Mucosa of rectum (tissue), 2 donors: ENCODE data around the gene RAB11FIP4.

ENCODE experiments used
- H3K27ac ChIP-seq, 2 donors: one replicate each; pipeline ENCODE4 v1.7.0; 2013; ENCODE audit warnings: inconsistent platforms in 2 of 2, low read depth in 2 of 2, low read length in 2 of 2
- H3K27me3 ChIP-seq, 2 donors: one replicate each; pipeline ENCODE4 v1.7.0; 2013; ENCODE audit warnings: low read length in 2 of 2; ENCODE audit not compliant: control insufficient read depth in 2 of 2, insufficient read depth in 2 of 2
- H3K36me3 ChIP-seq, 2 donors: one replicate each; pipeline ENCODE4 v1.7.0; 2013; ENCODE audit warnings: low read length in 2 of 2; ENCODE audit not compliant: control insufficient read depth in 2 of 2, insufficient read depth in 2 of 2
- H3K4me1 ChIP-seq, 2 donors: one replicate each; pipeline ENCODE4 v1.7.0; 2013; ENCODE audit warnings: low read length in 2 of 2, mild to moderate bottlenecking in 1 of 2; ENCODE audit not compliant: control insufficient read depth in 2 of 2, insufficient read depth in 2 of 2
- H3K4me3 ChIP-seq, 2 donors: one replicate each; pipeline ENCODE4 v1.7.0; 2013; ENCODE audit warnings: low read length in 2 of 2
- H3K9ac ChIP-seq, 2 donors: one replicate each; pipeline ENCODE4 v1.7.0; 2013; ENCODE audit warnings: low read length in 2 of 2, low read depth in 1 of 2, mild to moderate bottlenecking in 1 of 2
- H3K9me3 ChIP-seq, 2 donors: one replicate each; pipeline ENCODE4 v1.7.0; 2013; ENCODE audit warnings: low read length in 2 of 2; ENCODE audit not compliant: control insufficient read depth in 2 of 2
- donor health status: healthy.
- donor health status: Normal muscosa, but diverticular disease.

The RAB11FIP4 gene

DNA sequence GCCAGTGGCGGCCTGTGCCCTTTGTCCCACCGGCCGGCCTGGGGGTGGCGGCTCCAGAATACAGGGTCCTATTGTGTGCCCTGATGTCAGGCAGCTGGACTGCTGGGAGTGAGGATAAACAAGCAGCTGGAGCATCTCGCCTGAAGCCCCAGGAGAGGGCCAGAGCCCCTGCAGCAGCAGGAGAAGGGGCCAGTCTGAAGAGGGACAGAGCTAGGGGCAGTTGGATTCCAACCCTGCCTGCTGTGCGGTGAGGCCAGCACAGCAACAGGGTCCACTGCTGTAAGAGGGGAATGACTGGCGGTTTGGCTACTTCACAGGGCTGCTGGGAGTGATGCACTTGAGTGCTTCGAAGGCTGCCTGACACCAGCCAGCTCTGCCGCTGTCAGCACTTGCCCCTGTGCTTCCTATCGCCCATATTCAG, 25.0 kb downstream of the RAB11FIP4 start:
- Histone ChIP-seq H3K4me3 (no peak overlapping the region), H3K4me1 (no peaks in the 10 kb centered on the region), H3K27me3 (no peaks in the 10 kb centered on the region), H3K9ac (no peak overlapping the region), H3K36me3 (no peaks in the 10 kb centered on the region), H3K27ac (no peak overlapping the region), H3K9me3 (no peaks in the 10 kb centered on the region)

DNA sequence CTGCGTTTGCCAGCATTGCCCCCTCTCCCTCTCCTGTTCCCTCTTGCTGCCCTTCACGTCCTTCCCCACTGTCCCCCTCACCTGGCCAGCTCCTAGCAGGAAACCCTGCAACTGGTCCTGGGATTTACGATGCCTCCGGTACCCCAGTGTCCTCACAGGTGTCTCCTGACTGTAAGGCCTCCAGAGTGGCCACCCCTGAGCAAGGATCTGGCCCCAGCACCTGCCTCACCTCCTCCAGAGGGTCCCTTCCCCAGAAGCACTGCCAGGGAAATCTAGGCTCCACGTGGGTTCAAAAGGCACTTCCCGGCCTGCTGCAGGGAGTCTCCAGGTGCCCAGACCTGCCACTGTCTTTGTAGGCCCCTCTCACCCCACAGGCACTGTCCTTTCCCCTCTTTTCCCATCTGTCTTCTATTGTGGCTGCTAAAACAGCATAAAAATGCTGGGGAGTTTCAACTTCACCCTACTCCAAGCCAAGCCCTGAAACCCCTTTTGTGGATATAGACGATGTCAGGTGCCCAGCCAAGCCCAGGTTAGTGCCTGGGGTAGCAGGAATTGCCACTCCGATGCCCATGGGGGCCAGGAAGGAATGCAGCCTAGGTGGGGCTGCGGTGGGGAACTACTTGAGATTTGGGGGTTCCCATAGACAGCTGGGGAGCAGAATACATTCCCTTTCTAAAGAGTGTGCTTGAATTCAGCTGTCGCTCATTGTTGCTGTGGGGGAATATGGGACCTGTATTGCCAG, 25.7 kb downstream of the RAB11FIP4 start:
- no peak overlapping the region for H3K9ac ChIP-seq
- H3K4me3 ChIP-seq: no peak overlapping the region
- H3K4me1 ChIP-seq: no peaks in the 10 kb centered on the region
- no peak overlapping the region for H3K27ac ChIP-seq
- no peaks in the 10 kb centered on the region for H3K9me3 ChIP-seq
- H3K36me3 ChIP-seq: no peaks in the 10 kb centered on the region
- no peaks in the 10 kb centered on the region for H3K27me3 ChIP-seq

DNA sequence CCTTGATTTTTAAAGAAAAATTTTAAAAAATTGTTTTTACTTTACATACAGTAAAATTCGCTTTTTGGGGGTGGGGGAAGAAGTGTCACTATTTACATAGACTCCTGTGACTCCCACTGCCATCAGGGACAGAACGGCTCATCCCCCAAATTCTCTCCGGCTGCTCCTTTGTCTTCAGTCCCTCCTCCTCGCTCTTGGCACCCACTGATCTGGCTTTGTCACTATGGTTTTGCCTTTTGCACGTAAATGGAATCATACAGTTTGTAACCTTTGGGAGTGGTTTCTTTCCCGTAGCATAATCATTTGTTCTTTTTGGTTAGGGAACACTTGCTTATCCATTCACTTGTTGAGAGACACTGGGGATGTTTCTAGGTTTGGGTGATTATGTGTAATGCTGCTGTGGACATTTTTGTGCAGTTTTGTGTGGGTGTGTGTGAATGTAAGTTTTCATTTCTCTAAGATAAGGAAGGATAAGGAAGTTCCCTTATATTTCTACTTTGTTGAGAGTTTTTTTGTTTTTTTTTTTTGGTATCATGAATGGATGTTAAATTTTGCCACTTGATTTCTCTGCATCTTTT, 27.4 kb downstream of the RAB11FIP4 start:
- H3K4me3 ChIP-seq: no peak overlapping the region
- no peaks in the 10 kb centered on the region for H3K27me3 ChIP-seq
- H3K9ac ChIP-seq: no peak overlapping the region
- no peaks in the 10 kb centered on the region for H3K9me3 ChIP-seq
- H3K36me3 ChIP-seq: no peaks in the 10 kb centered on the region
- H3K4me1 ChIP-seq: no peaks in the 10 kb centered on the region
- H3K27ac ChIP-seq: no peak overlapping the region

DNA sequence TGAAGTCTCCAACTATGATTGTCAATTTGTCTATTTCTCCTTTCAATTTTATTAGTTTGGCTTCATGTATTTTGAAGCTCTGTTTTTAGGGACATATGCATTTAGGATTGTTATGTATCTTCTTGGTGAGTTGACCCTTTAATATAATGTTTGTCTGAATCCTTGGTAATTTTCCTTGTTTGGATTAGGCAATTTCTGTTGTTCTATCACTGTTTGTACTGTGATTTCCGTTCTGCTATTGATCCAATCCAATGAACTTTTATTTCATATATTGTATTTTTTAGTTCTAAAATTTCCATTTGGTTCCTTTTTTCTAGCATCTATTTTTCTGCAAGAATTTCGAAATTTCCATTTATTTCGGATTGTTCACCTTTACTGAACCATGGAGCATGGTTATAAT, 31.0 kb downstream of the RAB11FIP4 start:
- Histone ChIP-seq H3K36me3 (no peaks in the 10 kb centered on the region), H3K27me3 (no peaks in the 10 kb centered on the region)

DNA sequence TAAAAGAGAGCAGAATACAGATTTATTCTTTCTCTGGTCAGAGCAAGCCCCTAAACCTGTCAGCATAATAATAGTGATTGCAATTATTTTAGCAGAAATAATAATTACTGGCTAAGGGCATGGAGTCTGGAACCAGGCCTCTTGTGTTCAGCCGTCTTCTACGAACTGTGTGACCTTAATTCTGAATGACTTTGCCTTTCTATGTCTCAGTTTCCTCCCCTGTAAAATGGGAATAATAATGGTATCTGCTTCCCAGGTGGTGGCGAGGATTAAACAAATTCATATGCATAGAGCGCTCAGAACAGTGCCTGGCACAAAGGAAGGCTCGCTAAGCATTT, 33.4 kb downstream of the RAB11FIP4 start:
- H3K36me3 ChIP-seq: no peaks in the 10 kb centered on the region
- no peaks in the 10 kb centered on the region for H3K9me3 ChIP-seq
- H3K9ac ChIP-seq: no peak overlapping the region
- H3K27ac ChIP-seq: no peak overlapping the region
- no peak overlapping the region for H3K4me3 ChIP-seq
- H3K27me3 ChIP-seq: no peaks in the 10 kb centered on the region
- H3K4me1 ChIP-seq: no peaks in the 10 kb centered on the region

More for the DNA sequence above, 31.0 kb downstream of the RAB11FIP4 start:
- Histone ChIP-seq H3K4me1 (no peaks in the 10 kb centered on the region), H3K27ac (no peak overlapping the region), H3K9me3 (no peaks in the 10 kb centered on the region), H3K9ac (no peak overlapping the region), H3K4me3 (no peak overlapping the region)

DNA sequence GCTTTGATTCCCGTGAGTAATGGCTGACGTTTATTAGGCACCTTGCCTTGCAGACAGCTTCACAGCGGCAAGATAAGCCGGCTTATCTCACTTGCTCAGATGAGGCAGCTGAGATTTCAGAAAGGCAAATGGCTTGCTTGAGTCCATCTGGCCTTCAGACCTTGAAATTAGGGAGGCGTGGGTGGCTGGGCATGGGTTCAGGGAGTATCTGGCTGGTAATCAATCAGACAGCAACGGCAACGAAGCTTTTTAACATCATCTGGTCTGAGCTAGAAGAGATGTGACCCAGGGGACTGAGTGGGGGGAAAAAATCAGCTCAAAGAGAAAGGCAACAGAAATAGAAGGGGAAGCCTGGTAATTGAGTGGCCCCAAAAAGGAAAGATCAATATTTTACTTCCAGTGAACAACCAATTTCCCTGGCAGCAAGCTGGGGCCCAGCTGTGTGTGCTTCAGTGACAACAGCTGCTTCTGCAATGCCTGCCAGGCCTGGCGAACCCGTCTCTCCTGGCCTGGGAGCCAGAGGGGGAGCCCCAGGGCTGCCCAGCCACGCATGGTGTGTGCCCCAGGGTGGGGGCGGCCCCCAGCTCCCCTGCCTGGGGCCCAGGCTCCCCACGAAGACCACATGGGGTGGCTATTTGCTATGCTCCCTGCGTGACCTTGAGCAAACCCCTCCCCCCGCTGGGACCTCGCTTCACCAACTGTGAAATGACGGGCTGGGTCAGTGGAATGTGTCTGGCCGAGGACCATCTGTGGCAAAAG, 34.0 kb downstream of the RAB11FIP4 start:
- Histone ChIP-seq H3K9me3 (no peaks in the 10 kb centered on the region), H3K4me3 (no peak overlapping the region), H3K27ac (no peak overlapping the region), H3K9ac (no peak overlapping the region), H3K36me3 (no peaks in the 10 kb centered on the region), H3K27me3 (no peaks in the 10 kb centered on the region), H3K4me1 (no peaks in the 10 kb centered on the region)

DNA sequence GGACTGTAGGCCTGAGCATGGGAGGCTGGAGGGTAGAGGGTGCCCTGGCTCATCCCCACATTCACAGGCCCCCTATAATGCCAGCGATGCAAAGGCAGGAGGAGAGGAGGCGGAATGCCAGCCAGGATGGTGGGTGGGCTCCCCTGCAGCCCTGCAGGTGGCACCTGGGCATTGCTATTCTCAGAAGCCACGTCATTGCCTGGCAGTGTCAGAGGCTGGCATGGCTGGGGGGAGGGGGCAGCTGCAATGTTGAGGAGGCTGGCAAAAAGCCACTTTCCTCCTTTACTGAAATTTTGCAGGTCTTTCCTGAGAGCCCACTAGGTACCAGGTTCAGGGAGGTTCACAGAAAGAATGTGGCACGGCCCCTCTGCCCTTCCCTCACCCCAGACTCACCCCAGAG, 36.2 kb downstream of the RAB11FIP4 start:
- Histone ChIP-seq H3K9me3 (no peaks in the 10 kb centered on the region), H3K4me3 (no peak overlapping the region), H3K27ac (no peak overlapping the region), H3K27me3 (peaks cover 0 to 2% of the 10 kb centered on the region in 2 donors), H3K36me3 (no peaks in the 10 kb centered on the region), H3K9ac (no peak overlapping the region), H3K4me1 (no peaks in the 10 kb centered on the region)

DNA sequence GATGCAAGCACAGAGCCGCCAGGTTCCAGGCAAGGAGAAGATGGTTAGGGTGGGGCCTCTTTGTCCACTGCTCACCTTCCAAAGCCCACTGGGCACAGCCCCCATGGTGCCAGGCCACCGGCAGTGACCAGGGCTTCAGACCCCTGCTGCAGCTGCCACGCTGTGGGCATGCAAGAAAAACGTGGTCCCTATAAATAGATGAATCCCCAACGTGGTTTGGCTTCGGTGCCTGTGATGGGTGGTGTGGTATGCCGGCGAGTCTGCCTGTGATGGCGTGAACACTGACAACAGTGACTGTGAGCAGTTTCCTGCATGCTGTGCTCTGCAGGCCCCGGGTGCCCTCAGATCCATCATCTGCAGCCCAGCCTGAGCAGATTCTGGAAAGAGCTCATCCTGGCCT, 36.6 kb downstream of the RAB11FIP4 start:
- Histone ChIP-seq H3K9me3 (no peaks in the 10 kb centered on the region), H3K36me3 (no peaks in the 10 kb centered on the region), H3K4me3 (no peak overlapping the region), H3K9ac (no peak overlapping the region), H3K4me1 (no peaks in the 10 kb centered on the region), H3K27me3 (peaks cover 0 to 2% of the 10 kb centered on the region in 2 donors), H3K27ac (no peak overlapping the region)

DNA sequence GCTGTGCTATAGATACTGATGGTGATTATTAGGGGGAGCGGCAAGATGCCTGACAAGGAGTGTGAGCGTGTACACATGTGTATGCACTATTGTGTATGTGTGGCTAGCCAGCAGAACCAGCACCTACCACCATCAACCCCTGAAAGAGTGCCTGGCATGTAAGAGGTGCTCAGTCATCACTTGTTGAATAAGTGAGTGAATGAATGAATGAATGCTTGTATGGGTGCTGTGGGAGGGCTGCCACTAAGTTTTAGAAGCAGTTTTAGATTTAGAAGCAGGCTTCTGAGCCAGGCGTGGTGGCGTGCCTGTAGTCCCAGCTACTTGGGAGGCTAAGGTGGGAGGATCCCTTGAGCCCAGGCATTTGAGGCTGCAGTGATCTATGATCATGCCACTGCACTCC, 37.0 kb downstream of the RAB11FIP4 start:
- H3K36me3 ChIP-seq: no peaks in the 10 kb centered on the region
- no peak overlapping the region for H3K4me3 ChIP-seq
- H3K27me3 ChIP-seq: peaks cover 0 to 2% of the 10 kb centered on the region in 2 donors
- no peak overlapping the region for H3K27ac ChIP-seq
- no peaks in the 10 kb centered on the region for H3K9me3 ChIP-seq
- H3K9ac ChIP-seq: no peak overlapping the region
- no peaks in the 10 kb centered on the region for H3K4me1 ChIP-seq

DNA sequence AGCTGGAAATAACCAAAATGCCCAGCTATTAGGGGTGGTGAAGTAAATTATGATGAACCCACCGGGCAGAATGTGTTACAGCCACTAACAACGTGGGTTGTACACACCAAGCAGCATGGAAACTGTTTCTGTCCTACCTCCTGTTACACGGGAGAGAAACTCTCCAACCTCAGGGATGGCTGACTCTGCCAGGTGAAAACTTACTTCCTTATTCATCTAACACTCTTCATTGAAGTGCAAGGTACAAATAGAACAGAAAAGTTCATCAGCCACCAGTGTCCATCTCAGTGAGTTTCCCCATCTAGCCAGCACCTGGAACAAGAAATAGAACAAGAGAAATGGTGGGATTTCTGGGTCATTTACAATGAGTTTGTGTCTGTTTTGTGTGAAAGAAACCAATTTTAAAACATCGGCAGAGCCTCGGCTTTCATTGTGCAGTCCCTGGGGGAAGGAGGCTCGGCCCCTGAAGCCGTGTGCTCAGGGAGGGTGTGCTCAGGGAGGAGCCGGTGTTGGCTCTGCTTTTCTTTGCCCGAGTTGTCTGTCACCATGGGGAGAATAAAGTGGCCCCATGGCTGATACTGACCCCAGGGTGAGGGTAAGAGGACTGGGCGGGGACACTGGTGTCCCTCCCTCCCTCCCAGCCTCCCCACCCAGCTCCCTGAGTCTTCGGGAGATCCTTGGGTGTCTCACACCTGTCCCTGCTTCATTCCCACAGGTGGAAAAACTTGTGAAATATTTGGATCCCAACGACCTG, 39.8 kb downstream of the RAB11FIP4 start:
- Histone ChIP-seq H3K4me1 (no peaks in the 10 kb centered on the region), H3K27me3 (peaks cover 0 to 2% of the 10 kb centered on the region in 2 donors), H3K9ac (no peak overlapping the region), H3K9me3 (no peaks in the 10 kb centered on the region), H3K27ac (no peak overlapping the region), H3K36me3 (no peaks in the 10 kb centered on the region), H3K4me3 (no peak overlapping the region)
